OCI-LY3 (cell line): ENCODE data around the gene HBA1.

ENCODE experiments used
- H2AFZ ChIP-seq: fragments of 200-600, 300-600 bp; shearing (Covaris generic); 2 replicates; pipeline ENCODE4 v1.6.0; 2014; ENCODE audit warnings: antibody characterized with exemption, low read depth, low read length
- H3K27ac ChIP-seq: fragments of 200-600, 300-600 bp; sonication (generic); 2 replicates; pipeline ENCODE4 v1.5.1; 2014; ENCODE audit warnings: mild to moderate bottlenecking, low read length, moderate library complexity, mixed read lengths
- H3K27me3 ChIP-seq: fragments of 200-600, 300-600 bp; sonication (generic); 2 replicates; pipeline ENCODE4 v1.6.1; 2014; ENCODE audit warnings: low read depth, low read length, mixed read lengths
- H3K36me3 ChIP-seq: fragments of 200-600, 300-600 bp; sonication (generic); replicated peaks from 2 replicates; pipeline ENCODE3; 2014; ENCODE audit warnings: low read depth, low read length, mixed read lengths
- H3K4me1 ChIP-seq: fragments of 300-600, 200-600 bp; sonication (generic); 2 replicates; pipeline ENCODE4 v1.6.1; 2014; ENCODE audit warnings: low read length, mixed read lengths
- H3K4me2 ChIP-seq: fragments of 200-600, 300-600 bp; sonication (generic); 2 replicates; pipeline ENCODE4 v1.6.1; 2014; ENCODE audit warnings: low read length, mixed read lengths
- H3K4me3 ChIP-seq: fragments of 300-600, 200-600 bp; sonication (generic); 2 replicates; pipeline ENCODE4 v1.5.1; 2014; ENCODE audit warnings: antibody characterized with exemption, mild to moderate bottlenecking, low read length, moderate library complexity
- H3K79me2 ChIP-seq: fragments of 300-600, 200-600 bp; shearing (Covaris generic); 2 replicates; pipeline ENCODE4 v1.6.1; 2014; ENCODE audit warnings: mild to moderate bottlenecking, low read length, mixed read lengths
- H3K9ac ChIP-seq: fragments of 300-600, 200-600 bp; shearing (Covaris generic); 2 replicates; pipeline ENCODE4 v1.6.0; 2014; ENCODE audit warnings: mild to moderate bottlenecking, low read length, moderate library complexity
- H3K9me3 ChIP-seq: fragments of 200-600, 300-600 bp; shearing (Covaris generic); 2 replicates; pipeline ENCODE4 v1.6.1; 2014; ENCODE audit warnings: low read length, mixed read lengths; ENCODE audit not compliant: insufficient read depth
- H4K20me1 ChIP-seq: fragments of 200-600, 300-600 bp; sonication (generic); 2 replicates; pipeline ENCODE4 v1.6.1; 2016; ENCODE audit warnings: low read length, mixed read lengths; ENCODE audit not compliant: insufficient read depth
- CTCF ChIP-seq: fragments of 200-600, 300-600 bp; sonication (generic); IDR thresholded peaks from 2 replicates; pipeline ENCODE4 v1.5.1; 2014; ENCODE audit warnings: antibody characterized with exemption, low read length, low read depth
- EZH2phosphoT487 ChIP-seq: fragments of 200-600 bp; shearing (Covaris generic); IDR thresholded peaks from 2 replicates; pipeline ENCODE4 v1.6.1; 2018; ENCODE audit warnings: antibody characterized with exemption, mixed run types, low read depth

HBA1 gene

GRCh38 chr16:191831-192230 lies 15.4 kb downstream of the HBA1 start:
- H3K9ac ChIP-seq, result no peak overlapping the region
- H3K27me3 ChIP-seq, result no peaks in the 10 kb centered on the region
- H4K20me1 ChIP-seq, result no peaks in the 10 kb centered on the region
- peaks cover 45% of the 10 kb centered on the region for H3K36me3 ChIP-seq
- no peak overlapping the region for H3K4me3 ChIP-seq
- H3K4me2 ChIP-seq, result no peak overlapping the region
- H3K27ac ChIP-seq, result no peak overlapping the region
- TF ChIP-seq CTCF (no peak), EZH2phosphoT487 (no peak)
- no peak overlapping the region for H2AFZ ChIP-seq
- no peaks in the 10 kb centered on the region for H3K4me1 ChIP-seq
- no peaks in the 10 kb centered on the region for H3K79me2 ChIP-seq
- no peaks in the 10 kb centered on the region for H3K9me3 ChIP-seq

- Histone ChIP-seq H3K4me2 (no peak overlapping the region), H3K27ac (no peak overlapping the region), H3K79me2 (no peaks in the 10 kb centered on the region), H3K36me3 (peaks cover 44% of the 10 kb centered on the region), H3K27me3 (no peaks in the 10 kb centered on the region), H3K4me3 (no peak overlapping the region), H3K9ac (no peak overlapping the region), H3K9me3 (no peaks in the 10 kb centered on the region), H3K4me1 (no peaks in the 10 kb centered on the region), H2AFZ (no peak overlapping the region), H4K20me1 (no peaks in the 10 kb centered on the region)
- no peak for TF ChIP-seq EZH2phosphoT487
- TF ChIP-seq CTCF, result no peak
Measured at GRCh38 chr16:192686-193085, 16.2 kb downstream of the HBA1 start.

GRCh38 chr16:193441-193840 lies 17.0 kb downstream of the HBA1 start:
- no peaks in the 10 kb centered on the region for H3K27me3 ChIP-seq
- H3K4me3 ChIP-seq, result no peak overlapping the region
- H3K36me3 ChIP-seq, result peaks cover 45% of the 10 kb centered on the region
- H3K27ac ChIP-seq, result no peak overlapping the region
- TF ChIP-seq EZH2phosphoT487, result no peak
- no peak for TF ChIP-seq CTCF
- no peaks in the 10 kb centered on the region for H3K9me3 ChIP-seq
- H4K20me1 ChIP-seq, result no peaks in the 10 kb centered on the region
- no peak overlapping the region for H3K4me2 ChIP-seq
- no peaks in the 10 kb centered on the region for H3K4me1 ChIP-seq
- H3K9ac ChIP-seq, result no peak overlapping the region
- H2AFZ ChIP-seq, result no peak overlapping the region
- H3K79me2 ChIP-seq, result no peaks in the 10 kb centered on the region

- H4K20me1 ChIP-seq, result no peaks in the 10 kb centered on the region
- H3K4me2 ChIP-seq, result no peak overlapping the region
- H3K79me2 ChIP-seq, result no peaks in the 10 kb centered on the region
- peaks cover 40% of the 10 kb centered on the region for H3K36me3 ChIP-seq
- no peaks in the 10 kb centered on the region for H3K9me3 ChIP-seq
- no peaks in the 10 kb centered on the region for H3K4me1 ChIP-seq
- TF ChIP-seq EZH2phosphoT487 (no peak), CTCF (no peak)
- H2AFZ ChIP-seq, result no peak overlapping the region
- no peak overlapping the region for H3K9ac ChIP-seq
- no peaks in the 10 kb centered on the region for H3K27me3 ChIP-seq
- H3K27ac ChIP-seq, result no peak overlapping the region
- no peak overlapping the region for H3K4me3 ChIP-seq
Measured at GRCh38 chr16:194516-194915, 18.0 kb downstream of the HBA1 start.
